Lower lobe of right lung (tissue), 2 donors: ENCODE results near the gene TMEM80. TPM values are rescaled to one million over a fixed set of nuclear protein-coding genes. Genes with fewer than 3 reads are reported as not detected.
"Not testable (repeated sequence)": the region's sequence is repeated elsewhere in the genome, so short reads cannot be mapped to it uniquely, and the experiment has no call there.

Experiments used
- ATAC-seq, 2 donors: fragments of 200-7000 bp; cut with Tn5 transposase; one replicate each; pipeline ENCODE4 v1.9.1; 2020 to 2022; ENCODE audit warnings: mild to moderate bottlenecking in 2 of 2, moderate library complexity in 2 of 2
- DNase-seq: peaks from one replicate; pipeline ENCODE4 v3.0.0-alpha.2; 2020
- H3K27ac ChIP-seq: fragments of 200-600 bp; one replicate; pipeline ENCODE4 v1.8.0; 2022
- H3K27me3 ChIP-seq: fragments of 200-600 bp; one replicate; pipeline ENCODE4 v1.8.0; 2022; ENCODE audit warnings: low read depth
- H3K36me3 ChIP-seq: fragments of 200-600 bp; one replicate; pipeline ENCODE4 v1.8.0; 2022; ENCODE audit warnings: mild to moderate bottlenecking
- H3K4me1 ChIP-seq: fragments of 200-600 bp; one replicate; pipeline ENCODE4 v1.8.0; 2022
- H3K4me3 ChIP-seq: fragments of 200-600 bp; one replicate; pipeline ENCODE4 v1.8.0; 2022; ENCODE audit warnings: mild to moderate bottlenecking
- H3K9me3 ChIP-seq: fragments of 200-600 bp; one replicate; pipeline ENCODE4 v1.8.0; 2022
- intact Hi-C: fragments of 100-400 bp; cut with DNase I; formaldehyde crosslinking; loops from one replicate; pipeline ENCODE4 v1.11.0; 2022
- long read RNA-seq: library from polyadenylated mRNA; unstranded; transcript quantifications from one replicate; pipeline ENCODE4 v2.0.0, GENCODE V29; 2021
- total RNA-seq: library from RNA; stranded (reverse); fragmentation: NEBNext Ultra II Directional; extraction: Animal tissue kit (Norgen Biotek cat#: 25700); gene quantifications from one replicate; pipeline ENCODE4 v1.2.1, GENCODE V29; 2021
- TF ChIP-seq, protein P1 (sequence below): fragments of 200-600 bp; IDR thresholded peaks from one replicate; pipeline ENCODE4 v1.8.0; 2022; ENCODE audit warnings: antibody characterized with exemption, mild to moderate bottlenecking
- donor health status: DM: no; HTN: yes; CAD: no; lungs with severe emphysema.

TMEM80 gene
- total RNA-seq: 33.9 TPM
- long read RNA-seq, partial matches to known transcripts: 9 of 61 reads
- long read RNA-seq, other reads (novel, unspliced or antisense): 51 of 61 reads

DNA sequence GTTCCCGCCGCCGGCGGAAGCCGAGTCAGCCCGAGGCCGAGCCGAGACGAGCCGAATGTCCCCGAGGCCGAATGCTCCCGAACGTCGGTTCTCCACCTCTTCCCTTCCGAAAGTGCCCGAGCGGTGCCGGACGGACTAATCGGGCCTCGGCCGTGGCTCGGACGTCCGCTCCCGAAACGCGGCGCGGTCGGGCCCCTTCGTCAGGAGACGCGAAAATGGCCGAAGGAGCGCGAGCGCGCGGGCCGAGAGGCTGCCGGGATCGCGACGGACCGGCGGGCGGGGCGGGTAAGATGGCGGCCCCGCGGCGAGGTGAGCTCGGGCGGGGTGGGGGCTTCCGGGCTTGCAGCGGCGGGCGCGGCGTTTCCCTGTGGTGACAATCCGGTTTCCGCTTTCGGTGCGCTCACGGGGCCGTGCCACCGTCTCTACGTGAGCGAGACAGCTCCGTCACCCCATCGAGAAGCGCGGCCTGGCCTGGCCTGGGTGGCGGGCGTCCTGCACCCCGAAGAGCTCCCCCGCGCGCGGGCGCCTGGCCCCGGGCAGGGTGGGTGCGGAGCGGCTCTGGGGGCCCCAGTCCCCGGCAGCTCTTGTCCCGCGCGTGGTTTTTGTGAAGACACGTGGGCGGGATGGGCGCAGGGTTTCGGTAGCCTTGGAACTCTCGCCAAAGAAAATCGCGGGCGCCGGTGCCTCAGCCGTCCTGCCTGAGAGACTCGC is at the start of gene TMEM80:
TSS of gene TMEM80 (plus strand) at position 279 of the 711 bp plus-strand sequence. CDS start at position 291, 12 bp downstream.
- peaks cover 38% of the 10 kb centered on the region for H3K4me1 ChIP-seq
- peak within 1 kb of the TSS; percentile 81 for H3K4me3 ChIP-seq
- no peaks in the 10 kb centered on the region for H3K27me3 ChIP-seq
- ATAC-seq (peak; percentile 93 to 94), DNase-seq (peak; percentile 99)
- intact Hi-C loops: no loop called here
- no peaks in the 10 kb centered on the region for H3K9me3 ChIP-seq
- TF ChIP-seq, protein P1, sequence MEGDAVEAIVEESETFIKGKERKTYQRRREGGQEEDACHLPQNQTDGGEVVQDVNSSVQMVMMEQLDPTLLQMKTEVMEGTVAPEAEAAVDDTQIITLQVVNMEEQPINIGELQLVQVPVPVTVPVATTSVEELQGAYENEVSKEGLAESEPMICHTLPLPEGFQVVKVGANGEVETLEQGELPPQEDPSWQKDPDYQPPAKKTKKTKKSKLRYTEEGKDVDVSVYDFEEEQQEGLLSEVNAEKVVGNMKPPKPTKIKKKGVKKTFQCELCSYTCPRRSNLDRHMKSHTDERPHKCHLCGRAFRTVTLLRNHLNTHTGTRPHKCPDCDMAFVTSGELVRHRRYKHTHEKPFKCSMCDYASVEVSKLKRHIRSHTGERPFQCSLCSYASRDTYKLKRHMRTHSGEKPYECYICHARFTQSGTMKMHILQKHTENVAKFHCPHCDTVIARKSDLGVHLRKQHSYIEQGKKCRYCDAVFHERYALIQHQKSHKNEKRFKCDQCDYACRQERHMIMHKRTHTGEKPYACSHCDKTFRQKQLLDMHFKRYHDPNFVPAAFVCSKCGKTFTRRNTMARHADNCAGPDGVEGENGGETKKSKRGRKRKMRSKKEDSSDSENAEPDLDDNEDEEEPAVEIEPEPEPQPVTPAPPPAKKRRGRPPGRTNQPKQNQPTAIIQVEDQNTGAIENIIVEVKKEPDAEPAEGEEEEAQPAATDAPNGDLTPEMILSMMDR: no peak
- peak within 1 kb of the TSS; percentile 100 for H3K27ac ChIP-seq
- peaks cover 16% of the 10 kb centered on the region for H3K36me3 ChIP-seq

DNA sequence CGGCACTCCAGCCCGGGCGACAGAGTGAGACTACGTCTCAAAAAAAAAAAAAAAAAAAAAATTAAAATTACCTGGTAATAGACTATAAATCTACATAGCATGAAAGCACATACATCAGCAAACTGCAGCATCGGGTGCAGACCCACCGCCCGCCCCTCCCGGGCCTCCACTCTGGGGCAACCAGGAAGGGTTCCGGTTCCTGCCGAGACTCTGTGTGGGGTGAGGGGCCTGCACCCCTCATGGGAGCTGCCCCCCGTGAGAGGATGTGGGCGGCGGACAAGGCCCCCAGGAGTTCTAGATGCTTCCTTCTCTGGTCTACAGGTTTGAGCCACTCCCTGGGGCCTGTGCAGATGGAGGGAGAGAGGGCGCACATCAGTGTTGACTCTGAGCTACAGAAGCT is 49.4 kb upstream of the TMEM80 start:
- TF ChIP-seq, protein P1: no peak
- intact Hi-C loops: no loop called here
- Histone ChIP-seq H3K36me3 (peaks cover 31% of the 10 kb centered on the region), H3K27me3 (no peaks in the 10 kb centered on the region), H3K4me3 (no peak overlapping the region), H3K9me3 (no peaks in the 10 kb centered on the region), H3K27ac (no peak overlapping the region), H3K4me1 (no peaks in the 10 kb centered on the region)
- DNase-seq (no peak), ATAC-seq (no peak)

DNA sequence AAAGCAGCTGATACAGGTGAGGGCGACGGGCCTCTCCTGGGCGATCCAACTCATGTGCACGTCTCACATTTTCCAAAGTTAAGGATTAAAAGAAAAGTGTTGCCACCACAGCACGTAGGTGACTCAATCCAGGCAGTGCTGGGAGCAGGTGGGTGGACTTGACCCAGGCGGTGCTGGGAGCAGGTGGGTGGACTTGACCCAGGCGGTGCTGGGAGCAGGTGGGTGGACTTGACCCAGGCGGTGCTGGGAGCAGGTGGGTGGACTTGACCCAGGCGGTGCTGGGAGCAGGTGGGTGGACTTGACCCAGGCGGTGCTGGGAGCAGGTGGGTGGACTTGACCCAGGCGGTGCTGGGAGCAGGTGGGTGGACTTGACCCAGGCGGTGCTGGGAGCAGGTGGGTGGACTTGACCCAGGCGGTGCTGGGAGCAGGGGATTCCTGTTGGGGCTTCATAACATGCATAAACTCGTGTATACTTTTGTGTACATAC is 47.9 kb upstream of the TMEM80 start:
- intact Hi-C loops: not testable (repeated sequence)

DNA sequence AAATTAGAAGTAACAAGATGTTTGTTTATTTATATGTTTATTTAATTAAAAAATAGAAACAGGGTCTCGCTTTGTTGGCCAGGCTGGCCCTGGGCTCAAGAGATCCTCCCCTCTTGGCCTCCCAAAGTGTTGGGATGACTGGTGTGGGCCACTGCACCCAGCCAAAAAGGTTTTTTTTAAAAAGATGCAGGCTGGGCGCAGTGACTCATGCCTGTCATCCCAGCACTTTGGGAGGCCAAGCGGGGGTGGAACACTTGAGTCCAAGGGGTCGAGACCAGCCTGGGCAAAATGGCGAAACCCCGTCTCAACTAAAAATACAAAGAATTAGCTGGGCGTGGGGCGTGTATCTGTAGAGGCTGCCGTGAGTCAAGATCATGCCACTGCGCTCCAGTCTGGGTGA is 45.1 kb upstream of the TMEM80 start:
- Histone ChIP-seq H3K4me1 (no peaks in the 10 kb centered on the region), H3K27me3 (no peaks in the 10 kb centered on the region), H3K36me3 (peaks cover 22% of the 10 kb centered on the region), H3K4me3 (no peak overlapping the region), H3K27ac (no peak overlapping the region), H3K9me3 (no peaks in the 10 kb centered on the region)
- TF ChIP-seq, protein P1: no peak
- intact Hi-C loops: no loop called here
- no peak for ATAC-seq
- no peak for DNase-seq

More for the DNA sequence above, 47.9 kb upstream of the TMEM80 start:
- H3K27ac ChIP-seq, H3K9me3 ChIP-seq, H3K4me1 ChIP-seq, H3K4me3 ChIP-seq, DNase-seq, H3K27me3 ChIP-seq, ATAC-seq: not testable (repeated sequence)
- H3K36me3 ChIP-seq: peaks cover 31% of the 10 kb centered on the region

DNA sequence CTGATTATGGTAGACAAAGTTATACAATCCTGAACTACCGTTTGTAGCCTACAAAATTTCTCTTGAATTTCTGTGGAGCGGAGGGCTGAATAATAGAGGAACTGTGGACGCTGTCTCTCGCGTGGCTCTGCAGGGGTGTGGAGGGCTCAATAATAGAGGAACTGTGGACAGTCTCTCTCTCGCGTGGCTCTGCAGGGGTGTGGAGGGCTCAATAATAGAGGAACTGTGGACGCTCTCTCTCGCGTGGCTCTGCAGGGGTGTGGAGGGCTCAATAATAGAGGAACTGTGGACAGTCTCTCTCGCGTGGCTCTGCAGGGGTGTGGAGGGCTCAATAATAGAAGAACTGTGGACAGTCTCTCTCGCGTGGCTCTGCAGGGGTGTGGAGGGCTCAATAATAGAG is 42.5 kb upstream of the TMEM80 start:
- H3K9me3 ChIP-seq, ATAC-seq, intact Hi-C loops, H3K4me1 ChIP-seq, H3K27ac ChIP-seq, H3K4me3 ChIP-seq, H3K27me3 ChIP-seq: not testable (repeated sequence)
- DNase-seq: peak; percentile 66
- peaks cover 17% of the 10 kb centered on the region for H3K36me3 ChIP-seq

DNA sequence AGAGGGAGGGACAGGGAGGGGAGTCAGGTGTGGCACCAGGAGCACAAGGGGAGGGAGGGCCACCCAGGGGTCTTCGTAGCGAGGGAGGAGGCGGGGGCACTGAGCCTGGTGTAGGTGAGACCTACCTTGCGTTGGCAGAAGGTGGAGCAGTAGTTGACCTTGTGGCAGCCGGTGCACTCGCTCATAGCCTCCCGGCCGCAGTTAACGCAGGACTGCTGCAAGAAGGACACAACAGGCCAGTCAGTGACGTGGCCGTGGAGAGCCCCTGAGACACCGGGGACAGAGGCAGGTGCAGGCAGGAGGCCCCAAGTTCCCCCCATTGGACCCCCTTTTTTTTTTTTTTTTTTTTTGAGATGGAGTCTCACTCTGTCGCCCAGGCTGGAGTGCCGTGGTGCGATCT is 41.8 kb upstream of the TMEM80 start:
- ATAC-seq (no peak), DNase-seq (no peak)
- Histone ChIP-seq H3K27me3 (no peaks in the 10 kb centered on the region), H3K4me1 (no peaks in the 10 kb centered on the region), H3K4me3 (no peak overlapping the region), H3K9me3 (no peaks in the 10 kb centered on the region), H3K36me3 (peaks cover 24% of the 10 kb centered on the region), H3K27ac (no peak overlapping the region)
- TF ChIP-seq, protein P1: no peak
- intact Hi-C loops: no loop called here

DNA sequence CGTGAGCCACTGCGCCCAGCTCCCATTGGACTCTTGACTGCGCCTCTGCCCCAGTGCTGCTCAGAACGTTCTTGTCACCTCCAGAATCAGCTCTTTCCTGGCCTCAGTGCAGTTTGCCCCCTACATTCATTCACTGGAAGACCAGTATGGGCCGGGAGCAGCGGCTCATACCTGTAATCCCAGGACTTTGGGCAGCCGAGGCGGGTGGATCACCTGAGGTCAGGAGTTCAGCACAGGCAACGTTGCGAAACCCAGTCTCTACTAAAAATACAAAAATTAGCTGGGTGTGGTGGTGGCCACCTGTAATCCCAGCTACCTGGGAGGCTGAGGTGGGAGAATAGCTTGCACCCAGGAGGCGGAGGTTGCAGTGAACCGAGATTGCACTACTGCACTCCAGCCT is 41.2 kb upstream of the TMEM80 start:
- not testable (repeated sequence) for ATAC-seq
- peaks cover 30% of the 10 kb centered on the region for H3K36me3 ChIP-seq

More for the DNA sequence above, 41.2 kb upstream of the TMEM80 start:
- DNase-seq, intact Hi-C loops, H3K4me1 ChIP-seq, H3K4me3 ChIP-seq, H3K27me3 ChIP-seq, H3K27ac ChIP-seq, H3K9me3 ChIP-seq: not testable (repeated sequence)
